Measurements from ENCODE around the gene PPP6R1.
"Not testable (repeated sequence)": the region's sequence is repeated elsewhere in the genome, so short reads cannot be mapped to it uniquely, and the experiment has no call there.

Gene PPP6R1

DNA sequence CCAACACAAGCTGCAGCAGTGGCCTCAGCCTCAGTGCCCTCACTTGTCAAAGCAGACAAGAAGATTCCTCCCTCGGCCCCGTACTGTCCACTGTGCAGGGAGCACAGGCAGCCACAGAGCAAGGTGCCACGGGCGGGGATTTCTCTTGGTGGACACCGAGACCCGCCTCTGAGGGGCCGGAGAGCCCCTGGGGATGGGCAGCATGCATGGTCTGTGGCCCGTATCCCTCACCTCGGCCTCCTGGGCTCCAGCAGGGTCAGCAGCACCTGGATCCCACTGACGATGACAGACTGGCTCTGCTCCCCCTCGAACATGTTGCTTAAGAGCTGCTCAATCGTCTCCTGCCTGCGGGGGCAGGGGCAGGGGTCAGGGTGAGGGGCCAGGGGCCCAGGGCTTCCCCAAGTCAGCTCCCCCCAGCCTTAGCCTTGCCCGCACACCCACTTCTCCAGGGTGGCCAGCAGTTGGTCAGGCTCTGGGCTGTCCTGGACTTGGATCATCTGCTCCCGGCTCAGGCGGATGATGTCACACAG lies 16.8 kb downstream of the PPP6R1 start:
- DNase-seq (ENCODE audit: low spot score), result no peak

DNA sequence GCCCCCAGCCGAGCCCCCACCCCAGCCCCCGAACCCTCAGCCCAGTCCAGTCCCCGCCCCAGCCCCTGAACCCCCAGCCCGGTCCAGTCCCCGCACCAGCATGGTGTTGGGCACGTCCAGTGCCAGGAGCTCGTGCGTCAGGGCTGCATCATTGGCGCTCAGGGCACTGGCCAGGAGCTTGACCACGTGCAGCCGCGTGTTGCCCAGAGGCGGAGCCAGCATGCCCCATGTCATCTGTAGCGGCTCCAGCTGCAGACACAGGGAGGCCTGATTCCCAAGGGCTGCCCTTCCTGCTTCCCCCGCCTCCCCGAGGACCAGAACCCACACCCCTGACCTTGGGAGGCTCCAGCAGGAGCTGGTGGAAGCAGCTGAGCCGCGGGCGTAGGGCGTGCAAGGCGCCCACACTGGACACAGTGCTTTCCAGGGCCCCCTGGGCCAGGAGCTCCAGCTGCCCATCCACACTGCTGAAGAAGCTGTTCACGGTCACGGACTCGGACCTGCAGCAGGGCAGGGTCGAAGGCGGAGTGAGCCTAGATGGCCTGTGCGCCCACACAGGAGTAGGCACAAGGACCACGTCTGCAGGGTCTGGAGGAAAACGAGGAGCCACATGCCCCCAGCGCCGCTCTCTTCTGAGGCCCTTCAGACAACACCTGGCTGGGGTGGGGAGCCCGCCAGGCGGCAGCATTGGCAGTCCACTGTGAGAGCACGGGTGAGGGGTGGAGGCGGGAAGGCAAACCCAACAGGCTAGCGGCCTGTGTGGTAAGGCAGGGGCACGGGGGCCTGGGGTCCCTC lies 17.5 kb downstream of the PPP6R1 start:
- DNase-seq (ENCODE audit: low spot score), result no peak

DNA sequence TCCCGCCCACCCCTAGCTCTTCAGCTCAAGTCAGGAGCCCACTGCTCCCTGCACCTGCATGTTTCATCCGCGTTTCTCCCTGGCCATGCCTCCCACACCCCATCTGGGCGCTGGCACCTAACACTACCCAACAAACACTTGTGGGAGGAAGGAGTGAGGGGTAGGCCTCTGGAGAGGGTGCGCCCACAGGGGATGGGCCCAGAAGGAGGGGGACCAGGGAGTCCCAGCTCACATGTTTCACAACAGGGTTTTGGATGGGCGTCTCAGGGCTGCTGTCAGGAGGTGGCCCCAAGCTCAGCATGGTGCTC lies 18.1 kb downstream of the PPP6R1 start:
- no peak for DNase-seq (ENCODE audit: low spot score)

DNA sequence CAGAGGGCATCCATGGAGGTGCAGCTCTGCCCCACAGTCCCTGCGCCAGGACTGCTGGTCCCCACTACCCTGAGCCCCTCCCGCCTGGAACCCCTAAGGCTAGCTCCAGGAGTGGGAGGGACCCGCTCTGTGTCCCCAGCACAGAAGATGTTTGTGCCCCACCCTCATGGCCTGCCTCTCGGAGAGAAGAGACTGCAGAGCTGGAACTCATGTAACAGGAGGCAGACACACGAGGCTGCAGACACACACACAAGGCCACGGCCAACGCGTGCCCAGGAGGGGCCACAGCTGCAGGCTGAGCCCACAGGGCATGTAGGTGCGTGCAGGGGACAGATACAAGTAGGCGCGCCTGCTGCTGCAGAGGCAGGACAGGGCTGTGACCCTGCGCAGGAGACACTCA lies 19.8 kb downstream of the PPP6R1 start:
- DNase-seq (ENCODE audit: low spot score), result no peak

DNA sequence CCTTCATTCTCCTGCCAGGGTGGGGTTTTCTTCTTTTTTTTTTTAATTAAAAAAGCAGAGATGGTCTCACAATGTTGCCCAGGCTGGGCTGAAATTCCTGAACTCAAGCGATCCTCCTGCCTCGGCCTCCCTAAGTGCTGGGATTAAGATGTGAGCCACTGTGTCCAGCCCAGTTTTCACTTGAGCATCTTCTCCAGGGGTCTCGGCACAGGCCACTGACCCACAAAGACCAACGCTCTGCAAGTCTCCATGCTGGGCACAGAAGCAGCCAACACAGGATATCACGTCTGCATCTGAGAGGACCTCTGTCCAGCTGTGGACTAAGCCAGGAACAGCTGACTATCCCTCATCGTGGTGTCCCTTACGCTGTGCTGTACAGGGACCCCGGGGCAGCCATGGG lies 20.8 kb downstream of the PPP6R1 start:
- no peak for DNase-seq (ENCODE audit: low spot score)

DNA sequence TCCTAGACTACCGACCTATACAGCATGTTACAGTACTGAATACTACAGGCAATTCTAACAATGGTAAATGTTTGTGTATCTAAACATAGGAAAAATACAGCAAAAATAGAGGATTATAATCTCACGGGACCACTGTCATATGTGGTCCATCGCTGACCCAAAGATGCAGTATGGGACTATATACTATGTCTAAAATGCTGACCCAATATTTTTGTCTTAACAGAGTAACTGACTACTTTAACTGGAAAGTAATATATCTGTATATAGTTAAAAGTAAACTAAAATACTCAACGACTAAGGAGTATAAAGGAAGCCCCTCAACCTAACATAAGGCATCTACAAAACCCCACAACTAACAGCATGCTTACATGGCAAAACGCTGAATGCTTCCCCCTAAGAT lies 25.8 kb downstream of the PPP6R1 start:
- no peak for DNase-seq (ENCODE audit: low spot score)

DNA sequence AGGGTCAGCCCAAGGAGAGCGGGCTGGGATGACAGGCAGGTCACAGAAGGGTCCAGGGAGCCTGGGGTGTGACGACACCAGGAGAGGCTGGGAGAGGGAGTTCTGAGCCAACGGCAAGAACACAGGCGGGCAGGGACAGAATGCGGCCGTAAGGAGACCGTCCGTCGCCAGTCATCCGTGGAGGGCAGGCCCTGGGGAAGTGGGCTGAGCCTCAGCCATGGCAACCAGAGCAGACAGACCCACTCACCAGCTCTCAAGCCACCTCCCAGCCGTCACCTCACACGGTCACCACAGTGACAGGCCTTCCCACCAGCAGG lies 26.6 kb downstream of the PPP6R1 start:
- DNase-seq (ENCODE audit: low spot score), result no peak

DNA sequence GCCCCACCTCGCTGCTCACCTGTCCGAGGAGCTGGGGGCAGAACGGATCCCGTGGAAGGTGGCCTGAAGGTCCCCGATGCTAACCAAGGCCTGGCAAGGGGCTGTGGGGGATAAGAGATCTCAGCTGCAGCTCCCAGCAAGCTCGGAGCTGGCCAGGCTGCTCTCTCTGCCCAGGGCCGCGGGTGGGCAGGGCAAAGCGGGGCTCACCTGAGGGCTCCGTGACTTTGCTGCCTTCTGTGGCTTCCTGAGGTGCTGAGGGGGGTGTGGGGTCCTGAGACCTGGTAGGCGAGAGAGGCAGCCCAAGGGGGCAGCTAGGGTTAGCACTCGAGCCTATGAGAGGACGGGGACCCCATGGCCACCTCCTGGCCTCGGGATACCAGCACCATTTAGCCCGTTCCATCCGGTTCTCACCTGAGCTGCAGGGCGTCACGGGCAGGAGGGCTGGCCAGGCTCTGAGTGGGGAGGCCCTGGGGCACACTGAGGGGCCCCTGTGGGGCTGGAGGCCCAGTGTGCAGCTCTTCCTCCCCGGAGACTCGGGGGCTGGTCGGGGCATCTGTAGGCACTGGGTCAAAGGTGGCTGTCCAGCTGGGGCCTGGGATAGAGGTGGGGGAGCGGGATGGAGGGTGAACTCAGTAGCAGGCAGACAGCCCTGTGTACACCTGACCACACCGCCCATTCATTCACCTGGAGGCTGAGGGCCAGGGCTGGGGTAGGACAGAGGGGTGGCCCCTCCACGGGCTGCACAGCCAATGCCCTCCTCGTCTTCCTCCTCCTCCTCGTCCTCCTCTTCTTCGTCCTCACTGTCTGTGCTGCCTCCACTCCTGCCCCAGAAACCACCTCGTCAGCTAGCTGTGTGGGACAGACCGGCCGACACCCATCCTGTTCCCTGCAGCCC lies 27.2 kb downstream of the PPP6R1 start:
- no peak for DNase-seq (ENCODE audit: low spot score)

DNA sequence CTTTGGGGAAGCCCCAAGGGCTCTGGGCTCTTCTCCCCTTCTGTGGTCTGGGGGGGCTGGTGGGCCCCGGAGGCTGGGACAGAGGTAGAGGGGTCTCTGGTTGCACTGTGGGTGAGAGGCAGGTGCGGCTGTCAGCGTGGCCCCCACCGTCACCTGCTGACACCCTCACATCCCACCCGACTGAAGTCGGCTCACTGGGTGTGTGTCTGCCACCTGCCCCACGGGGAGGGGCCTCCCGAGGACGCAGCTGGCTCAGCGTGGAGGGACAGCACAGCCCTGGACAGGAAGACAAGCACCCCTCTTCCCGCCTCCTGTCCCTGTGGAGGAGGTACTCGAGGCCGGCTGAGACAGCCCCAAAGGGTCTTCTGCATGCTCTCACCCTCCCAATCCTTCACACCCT lies 28.0 kb downstream of the PPP6R1 start:
- DNase-seq (ENCODE audit: low spot score), result no peak

DNA sequence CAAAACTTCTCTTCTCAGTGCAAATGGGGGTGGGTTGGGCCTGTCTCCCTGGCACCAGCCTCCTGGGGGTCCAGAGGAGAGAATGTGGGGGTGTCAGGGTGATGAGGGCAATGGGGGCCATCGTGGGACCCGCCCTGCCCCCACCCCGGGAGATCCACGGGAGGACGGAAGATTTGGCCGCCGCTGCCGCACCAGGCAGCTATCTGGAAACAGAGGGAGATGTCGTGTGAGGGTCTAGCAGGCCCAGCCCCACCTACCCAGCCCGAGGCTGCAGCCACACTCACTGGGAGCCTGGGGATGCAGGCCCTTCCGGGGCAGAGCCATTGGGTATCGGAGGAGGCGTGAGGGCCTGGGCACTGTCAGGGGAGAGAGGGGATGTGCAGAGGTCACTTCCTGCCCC lies 28.5 kb downstream of the PPP6R1 start:
- no peak for DNase-seq (ENCODE audit: low spot score)

DNA sequence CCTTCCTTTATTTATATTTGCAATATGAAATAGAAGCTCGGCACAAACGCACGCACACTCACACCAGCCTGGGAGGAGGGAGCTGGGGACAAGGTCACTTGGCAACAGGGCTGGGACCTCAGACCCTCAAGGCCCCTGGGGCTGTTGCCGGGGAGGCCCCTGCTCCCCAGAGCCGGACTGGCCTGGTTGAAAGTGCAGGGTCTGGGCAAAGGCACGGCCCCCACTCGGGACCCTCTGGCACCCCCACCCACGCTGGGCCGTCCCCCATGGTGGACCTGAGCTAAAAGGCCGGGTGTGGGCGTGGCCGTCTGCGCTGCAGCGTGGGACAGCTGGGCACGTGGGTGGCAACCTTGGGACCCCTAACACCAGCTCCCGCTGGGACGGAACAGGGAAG lies 29.0 kb downstream of the PPP6R1 start:
- DNase-seq (ENCODE audit: low spot score), result no peak

DNA sequence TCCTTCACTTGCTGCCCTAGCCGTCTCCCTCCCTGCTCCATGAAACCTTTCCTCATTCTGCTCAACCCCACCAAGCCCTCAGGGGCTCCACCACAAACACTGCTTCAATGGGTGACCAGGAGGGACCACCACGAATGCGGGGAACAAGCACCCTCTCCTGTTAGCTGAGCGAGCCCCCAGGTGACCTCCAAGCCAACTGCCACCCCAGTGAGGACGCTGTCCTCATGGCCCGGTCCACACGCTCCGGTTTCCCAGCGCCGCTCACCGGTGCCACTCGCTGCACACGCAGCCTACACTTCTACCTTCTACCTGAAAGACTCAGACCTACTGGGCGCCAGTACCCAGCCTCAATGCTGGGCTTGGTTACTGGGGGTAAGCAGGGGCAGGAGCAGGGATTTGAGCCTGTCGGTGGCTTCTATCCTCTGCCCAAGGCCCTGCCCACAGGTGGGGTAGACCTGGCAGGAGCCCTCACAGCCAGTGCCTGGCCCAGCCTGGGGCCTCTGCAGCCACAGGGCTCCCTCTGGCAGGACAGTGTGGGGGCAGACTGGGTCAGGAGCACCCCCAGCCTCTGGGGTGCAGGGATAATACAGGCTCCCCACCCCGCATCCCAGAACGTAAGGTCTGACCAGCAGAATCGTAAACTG lies 29.6 kb downstream of the PPP6R1 start:
- DNase-seq (ENCODE audit: low spot score), result no peak

DNA sequence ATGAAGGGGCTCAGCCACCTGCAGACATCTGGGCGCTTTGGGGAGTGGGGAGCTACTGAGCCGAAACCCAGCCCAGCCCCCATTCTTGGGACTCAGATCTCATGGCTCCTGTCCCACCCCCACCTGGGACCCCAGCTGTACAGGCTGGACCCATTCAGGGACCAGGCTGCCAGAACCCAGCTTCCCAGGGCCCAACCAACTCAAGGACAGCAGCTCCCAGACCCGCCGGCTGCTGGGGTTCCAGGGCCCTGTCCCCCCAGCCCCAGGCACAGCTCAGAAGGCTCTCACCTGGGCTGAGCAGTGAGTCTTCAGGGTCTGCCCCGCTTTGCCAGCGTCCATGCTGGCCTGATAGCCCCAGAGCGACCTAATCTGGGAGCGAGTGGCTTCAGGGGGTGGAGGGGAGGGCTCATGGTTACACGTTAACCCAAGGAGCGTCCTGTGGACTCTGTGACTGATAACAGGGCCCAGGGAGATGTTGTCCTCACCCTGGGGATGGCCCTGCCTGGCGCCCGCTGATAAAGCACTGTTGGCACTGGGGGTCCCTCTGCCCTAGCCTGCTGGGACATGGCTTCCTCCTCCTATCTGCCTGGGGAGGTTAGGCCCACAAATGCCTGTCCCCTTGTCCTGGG lies 30.3 kb downstream of the PPP6R1 start, which contains the start of gene TMEM86B:
TSS of gene TMEM86B (minus strand) at position 361 of the 629 bp plus-strand sequence. CDS start at position 339, 22 bp downstream.
- no peak for DNase-seq (ENCODE audit: low spot score)

DNA sequence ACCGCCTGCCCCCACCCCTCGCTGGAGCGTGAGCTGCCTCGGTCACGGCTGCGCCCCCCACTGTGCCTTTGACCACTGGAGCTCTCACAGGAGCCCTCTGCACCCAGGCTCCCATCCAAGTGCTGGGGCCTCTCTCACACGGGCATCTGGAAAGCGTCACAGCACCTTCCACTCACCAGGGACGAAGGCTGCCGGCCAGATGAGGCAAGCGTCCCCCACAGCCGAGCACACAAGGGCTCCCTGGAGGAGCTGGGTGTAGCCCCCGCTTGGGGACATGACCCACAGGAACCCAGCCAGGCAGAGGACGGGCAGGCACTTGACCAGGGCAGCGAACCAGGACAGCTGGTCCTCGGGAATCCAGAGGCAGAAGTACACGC lies 30.8 kb downstream of the PPP6R1 start:
- DNase-seq (ENCODE audit: low spot score), result no peak

DNA sequence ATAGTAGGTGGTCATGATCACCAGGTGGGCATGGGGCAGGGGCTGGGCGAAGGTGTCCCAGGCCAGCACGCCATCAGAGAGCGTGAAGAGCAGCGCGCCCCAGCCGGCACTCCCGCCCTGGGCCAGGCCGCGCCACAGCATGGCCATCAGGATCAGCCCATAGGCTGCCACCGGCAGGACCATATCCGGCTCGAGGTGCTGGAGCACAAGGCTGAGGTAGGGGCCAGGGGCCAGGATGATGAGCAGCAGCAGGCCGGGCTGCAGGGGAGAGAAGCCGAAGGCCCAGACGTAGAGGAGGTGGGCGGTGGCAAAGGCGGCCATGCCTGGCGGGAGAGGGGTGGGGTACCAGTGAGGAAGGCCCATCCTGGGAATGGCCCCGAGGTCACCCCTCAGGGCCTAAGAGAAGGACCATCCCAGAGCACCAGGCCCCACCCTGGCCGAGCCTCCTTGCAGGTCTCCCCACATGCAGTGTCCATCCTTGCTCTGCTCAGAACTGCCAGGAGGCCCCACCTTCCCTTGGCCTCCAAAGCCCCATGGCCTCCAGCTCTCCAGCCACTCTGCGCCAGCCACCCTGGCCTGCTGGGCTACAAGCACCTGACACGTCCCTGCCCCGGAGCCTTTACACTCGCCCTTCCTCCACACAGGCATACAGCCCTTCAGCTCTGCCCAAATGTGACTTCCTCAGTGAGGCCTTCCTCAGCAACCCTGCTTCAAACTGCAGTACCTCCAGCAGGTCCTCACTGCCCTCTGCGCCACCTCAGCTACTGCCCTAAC lies 31.4 kb downstream of the PPP6R1 start:
- DNase-seq (ENCODE audit: low spot score), result no peak

DNA sequence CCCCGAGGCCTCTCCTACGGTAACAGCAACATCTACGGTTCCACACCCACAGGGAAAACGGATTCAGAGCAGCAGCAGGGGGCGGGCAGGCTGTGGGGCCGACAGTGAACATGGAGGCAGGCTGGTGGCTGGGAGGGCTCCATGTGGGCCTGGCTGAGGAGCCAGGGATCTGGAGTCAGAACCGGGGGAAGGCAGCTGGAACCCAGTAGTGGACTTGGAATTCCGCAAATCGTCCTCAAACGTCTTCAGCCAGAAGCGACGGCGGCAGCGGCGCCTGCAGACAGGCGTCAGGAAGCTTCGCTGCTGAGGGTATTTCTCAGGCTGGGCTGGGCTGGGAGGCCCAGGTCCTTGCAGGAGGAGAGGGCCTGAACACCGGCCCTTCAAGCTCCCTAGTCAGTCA lies 32.0 kb downstream of the PPP6R1 start:
- DNase-seq (ENCODE audit: low spot score), result no peak

DNA sequence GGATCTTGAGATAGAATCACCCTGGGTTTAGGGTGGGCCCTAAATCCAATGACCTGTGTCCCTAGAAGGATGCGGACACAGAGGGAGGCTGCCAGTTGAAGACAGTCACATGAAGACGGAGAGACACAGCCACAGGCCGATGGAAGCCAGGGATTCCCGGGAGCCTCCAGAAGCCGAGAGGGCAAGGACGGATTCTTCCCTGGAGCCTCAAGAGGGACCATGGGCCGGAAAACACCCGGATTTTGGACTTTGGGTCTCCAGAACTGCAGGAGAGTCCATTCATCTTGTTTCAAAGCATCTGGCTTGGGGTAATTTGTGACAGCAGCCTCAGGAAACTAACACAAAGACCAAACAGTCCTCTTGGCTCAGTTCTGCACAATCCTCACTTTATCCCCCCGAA lies 32.5 kb downstream of the PPP6R1 start:
- DNase-seq (ENCODE audit: low spot score), result no peak

DNA sequence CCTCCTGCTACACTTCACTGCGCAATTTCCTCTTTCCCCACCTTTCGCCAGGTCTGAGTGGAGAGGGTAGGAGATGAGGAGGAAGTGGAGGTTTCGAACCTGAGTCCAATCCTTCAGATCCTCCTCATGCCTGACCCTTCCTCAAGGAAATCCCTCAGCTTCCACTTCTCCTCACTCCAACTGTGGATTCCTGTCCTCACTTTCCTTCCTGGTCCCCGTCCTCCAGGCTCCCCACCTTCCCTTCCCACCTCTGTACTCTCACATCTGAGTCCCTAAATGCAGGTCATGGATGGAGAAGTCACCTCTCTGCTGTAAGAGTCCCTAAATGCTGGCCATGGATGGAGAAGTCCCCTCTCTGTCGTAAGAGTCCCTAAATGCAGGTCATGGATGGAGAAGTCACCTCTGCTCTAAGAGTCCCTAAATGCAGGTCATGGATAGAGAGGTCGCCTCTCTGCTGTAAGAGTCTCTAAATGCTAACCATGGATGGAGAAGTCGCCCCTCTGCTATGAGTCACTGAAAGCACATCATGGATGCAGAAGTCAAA lies 33.3 kb downstream of the PPP6R1 start:
- no peak for DNase-seq (ENCODE audit: low spot score)

DNA sequence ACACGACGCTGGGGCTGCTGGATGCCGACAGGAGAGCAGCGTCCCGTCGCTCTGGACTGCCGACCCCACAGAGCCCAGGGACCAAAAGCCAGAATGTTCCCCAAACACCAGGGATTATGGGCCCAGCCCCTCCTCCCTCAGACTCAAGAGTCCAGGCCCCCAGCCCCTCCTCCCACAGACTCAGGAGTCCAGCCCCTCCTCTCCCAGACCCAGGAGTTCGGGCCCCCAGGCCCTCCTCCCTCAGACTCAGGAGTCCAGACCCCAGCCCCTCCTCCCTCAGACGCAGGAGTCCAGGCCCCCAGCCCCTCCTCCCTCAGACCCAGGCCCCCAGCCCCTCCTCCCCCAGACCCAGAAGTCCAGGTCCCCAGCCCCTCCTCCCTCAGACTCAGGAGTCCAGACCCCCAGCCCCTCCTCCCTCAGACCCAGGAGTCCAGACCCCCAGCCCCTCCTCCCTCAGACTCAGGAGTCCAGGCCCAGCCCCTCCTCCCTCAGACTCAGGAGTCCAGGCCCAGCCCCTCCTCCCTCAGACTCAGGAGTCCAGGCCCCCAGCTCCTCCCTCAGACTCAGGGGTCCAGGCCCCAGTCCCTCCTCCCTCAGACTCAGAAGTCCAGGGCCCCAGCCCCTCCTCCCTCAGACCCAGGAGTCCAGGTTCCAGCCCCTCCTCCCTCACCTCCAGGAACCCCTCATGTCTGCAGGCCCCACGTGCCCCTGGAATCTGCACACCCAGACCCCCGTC lies 34.0 kb downstream of the PPP6R1 start:
- not testable (repeated sequence) for DNase-seq (ENCODE audit: low spot score)

DNA sequence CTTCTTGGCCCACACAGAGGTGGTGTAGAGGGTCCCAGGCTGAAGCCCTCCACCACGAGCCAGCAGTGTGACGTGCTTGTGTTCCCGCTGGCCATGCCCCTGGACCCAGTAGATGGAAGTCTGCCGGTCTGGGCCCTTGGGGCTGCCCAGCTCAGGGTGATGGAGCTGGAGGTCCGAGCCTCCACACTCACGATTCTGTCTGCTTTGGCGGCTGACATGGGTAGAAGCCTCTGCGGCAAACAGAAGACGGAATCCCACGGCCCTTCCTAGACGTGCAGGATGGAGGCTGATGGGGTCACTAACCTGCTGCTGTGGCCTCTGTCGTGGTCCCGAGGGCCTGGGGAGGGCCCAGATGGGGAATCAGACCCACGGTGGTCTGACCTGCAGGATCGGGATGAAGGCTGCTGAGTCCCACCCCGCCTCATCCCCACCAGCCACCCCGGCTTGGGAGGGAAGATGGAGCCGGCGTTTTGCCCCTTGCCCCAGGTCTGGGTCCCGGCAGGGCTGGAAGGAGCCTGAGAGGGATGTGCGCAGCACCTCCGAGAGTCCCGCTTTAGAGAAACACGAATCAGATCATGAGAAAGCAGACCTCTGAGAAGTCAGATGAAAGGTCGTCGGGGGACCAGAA lies 34.7 kb downstream of the PPP6R1 start:
- no peak for DNase-seq (ENCODE audit: low spot score)

All from AG20443 (cell line).